B cell (primary cell): Measurements from ENCODE around the gene TRHDE. TPM values are rescaled to one million over a fixed set of nuclear protein-coding genes. Genes with fewer than 3 reads are reported as not detected.

ENCODE experiments used
- ATAC-seq: fragments of 200-7000 bp; cut with Tn5 transposase; one replicate; pipeline ENCODE4 v1.10.0; 2021; ENCODE audit warnings: low read depth, mild to moderate bottlenecking, moderate number of reproducible peaks, moderate library complexity
- CTCF ChIA-PET: fragments of 350-600 bp; sonication (Branson Sonifier 250); formaldehyde crosslinking; loops from one replicate; lab custom pipeline; 2021; ENCODE audit warnings: antibody characterized with exemption, inconsistent platforms; lab: Charles Lee
- POLR2A ChIA-PET: fragments of 350-600 bp; sonication (Branson Sonifier 250); formaldehyde crosslinking; loops from one replicate; lab custom pipeline; 2021; ENCODE audit warnings: antibody characterized with exemption; lab: Charles Lee
- DNase-seq: peaks from one replicate; pipeline ENCODE4 v3.0.0; 2013
- H2AFZ ChIP-seq: 2 replicates; pipeline ENCODE4 v1.6.1; 2012; ENCODE audit warnings: mild to moderate bottlenecking, low read depth, low read length; ENCODE audit not compliant: insufficient read depth, poor library complexity, severe bottlenecking
- H3K27ac ChIP-seq, 2 donors: 1 replicate in 1 of 2; 2 replicates in 1 of 2; pipeline ENCODE4 v1.5.1; 2012 to 2013; ENCODE audit warnings: low read length in 2 of 2, mild to moderate bottlenecking in 2 of 2, moderate library complexity in 1 of 2
- H3K27me3 ChIP-seq, 4 experiments: fragments of 200-600 bp in 1 of 4; sonication (generic) in 1 of 4; replicated peaks in 1 of 4; 1 replicate in 2 of 4; 2 replicates in 2 of 4; pipeline versions ENCODE4 v1.6.1 to v1.7.0; 2013 to 2016; ENCODE audit warnings: low read length in 3 of 4, mild to moderate bottlenecking in 2 of 4, mixed read lengths in 1 of 4, moderate library complexity in 1 of 4; ENCODE audit not compliant: insufficient read depth in 4 of 4, control insufficient read depth in 3 of 4; ENCODE audit errors: control extremely low read depth in 1 of 4
- H3K36me3 ChIP-seq, 2 experiments: replicated peaks in 1 of 2; 1 replicate in 1 of 2; 2 replicates in 1 of 2; pipeline versions ENCODE4 v1.6.1 to v1.7.1; 2013; ENCODE audit warnings: low read length in 1 of 2; ENCODE audit not compliant: insufficient read depth in 2 of 2, control insufficient read depth in 1 of 2; ENCODE audit errors: control extremely low read depth in 1 of 2, extremely low read depth in 1 of 2
- H3K4me1 ChIP-seq, 2 donors: fragments of 200-600 bp in 1 of 2; sonication (generic) in 1 of 2; 1 replicate in 1 of 2; 2 replicates in 1 of 2; pipeline versions ENCODE4 v1.5.1 to v1.6.1; 2013 to 2017; ENCODE audit warnings: low read length in 2 of 2; ENCODE audit not compliant: control insufficient read depth in 2 of 2, insufficient read depth in 2 of 2
- H3K4me2 ChIP-seq: replicated peaks from 2 replicates; pipeline ENCODE3; 2012; ENCODE audit warnings: mild to moderate bottlenecking, low read depth, low read length; ENCODE audit not compliant: poor library complexity, severe bottlenecking
- H3K4me3 ChIP-seq, 5 experiments: fragments of 200-600 bp in 1 of 5; sonication (generic) in 1 of 5; 1 replicate in 3 of 5; 2 replicates in 2 of 5; pipeline versions ENCODE4 v1.5.1 to v1.7.0; 2011 to 2016; ENCODE audit warnings: low read length in 4 of 5, mild to moderate bottlenecking in 4 of 5, low read depth in 2 of 5, control low read depth in 1 of 5, moderate library complexity in 1 of 5; ENCODE audit not compliant: insufficient read depth in 1 of 5; ENCODE audit errors: control extremely low read depth in 1 of 5, extremely low read depth in 1 of 5
- H3K79me2 ChIP-seq: fragments of 200-600 bp; sonication (generic); one replicate; pipeline ENCODE4 v1.6.0; 2016; ENCODE audit warnings: low read length; ENCODE audit not compliant: control insufficient read depth, insufficient read depth
- H3K9ac ChIP-seq: fragments of 200-600 bp; sonication (generic); 2 replicates; pipeline ENCODE4 v1.6.1; 2017; ENCODE audit warnings: mild to moderate bottlenecking, low read length, moderate library complexity
- H3K9me3 ChIP-seq, 3 donors: one replicate each; pipeline versions ENCODE4 v1.6.1 to v1.7.1; 2013; ENCODE audit warnings: low read length in 2 of 3; ENCODE audit not compliant: control insufficient read depth in 2 of 3, insufficient read depth in 1 of 3; ENCODE audit errors: control extremely low read depth in 1 of 3
- H4K20me1 ChIP-seq: 2 replicates; pipeline ENCODE4 v1.6.0; 2012; ENCODE audit warnings: mild to moderate bottlenecking, low read length; ENCODE audit not compliant: insufficient read depth, control insufficient read depth, poor library complexity, severe bottlenecking
- H3K27ac Mint-ChIP-seq: one replicate; pipeline ENCODE4 v1.8.0; 2021; ENCODE audit warnings: mixed read lengths
- H3K27me3 Mint-ChIP-seq: one replicate; pipeline ENCODE4 v1.8.0; 2021; ENCODE audit warnings: mixed read lengths
- H3K4me1 Mint-ChIP-seq: one replicate; pipeline ENCODE4 v1.8.0; 2021; ENCODE audit warnings: mixed read lengths
- H3K4me3 Mint-ChIP-seq: one replicate; pipeline ENCODE4 v1.8.0; 2021; ENCODE audit warnings: mixed read lengths
- H3K9me3 Mint-ChIP-seq: one replicate; pipeline ENCODE4 v1.8.0; 2022; ENCODE audit warnings: mixed read lengths; ENCODE audit not compliant: insufficient read depth
- EZH2 ChIP-seq: IDR thresholded peaks from 2 replicates; pipeline ENCODE4 v1.6.1; 2012; ENCODE audit warnings: borderline replicate concordance, low read depth, mild to moderate bottlenecking, moderate library complexity, low read length; ENCODE audit not compliant: insufficient read depth, poor library complexity, severe bottlenecking
- WGBS: methylation state at CpG from one replicate; pipeline ENCODE4 v1.1.5; 2013; ENCODE audit warnings: missing lambda C conversion rate; ENCODE audit not compliant: insufficient coverage; 5-methylcytosine and 5-hydroxymethylcytosine counted together
- intact Hi-C: fragments of 100-400 bp; cut with micrococcal nuclease; formaldehyde crosslinking; loops from one replicate; pipeline ENCODE4 v1.10.0; 2022
- polyA plus RNA-seq: library from polyadenylated mRNA; depleted of rRNA; stranded (reverse); fragments of >200 nt; gene quantifications from 2 replicates; pipeline ENCODE4 v1.2.3, GENCODE V29; 2012
- total RNA-seq, 2 donors: library from RNA; stranded (reverse); fragments of 120-200 nt in 1 of 2; gene quantifications; 1 replicate in 1 of 2; 2 replicates in 1 of 2; pipeline versions ENCODE4 v1.2.3 to v1.2.4, GENCODE V29; 2013 to 2022
- TF ChIP-seq, protein P1 (sequence below): fragments of 200-600 bp; IDR thresholded peaks from one replicate; pipeline ENCODE4 v1.8.0; 2022; ENCODE audit warnings: antibody characterized with exemption, mild to moderate bottlenecking

The TRHDE gene
- total and polyA plus RNA-seq, 2 donors (not counting 1 experiment from before 2014, with no cell fraction given), result not detected

GRCh38 chr12:72297666-72298065 lies 25.5 kb downstream of the TRHDE start:
- no peaks in the 10 kb centered on the region for H3K4me1 Mint-ChIP-seq
- H3K9ac ChIP-seq, result no peak overlapping the region
- H3K4me2 ChIP-seq, result no peak overlapping the region
- intact Hi-C loops, result no loop called here
- peaks cover 0 to 3% (median 0%) of the 10 kb centered on the region in 3 donors for H3K9me3 ChIP-seq
- TF ChIP-seq, protein P1, sequence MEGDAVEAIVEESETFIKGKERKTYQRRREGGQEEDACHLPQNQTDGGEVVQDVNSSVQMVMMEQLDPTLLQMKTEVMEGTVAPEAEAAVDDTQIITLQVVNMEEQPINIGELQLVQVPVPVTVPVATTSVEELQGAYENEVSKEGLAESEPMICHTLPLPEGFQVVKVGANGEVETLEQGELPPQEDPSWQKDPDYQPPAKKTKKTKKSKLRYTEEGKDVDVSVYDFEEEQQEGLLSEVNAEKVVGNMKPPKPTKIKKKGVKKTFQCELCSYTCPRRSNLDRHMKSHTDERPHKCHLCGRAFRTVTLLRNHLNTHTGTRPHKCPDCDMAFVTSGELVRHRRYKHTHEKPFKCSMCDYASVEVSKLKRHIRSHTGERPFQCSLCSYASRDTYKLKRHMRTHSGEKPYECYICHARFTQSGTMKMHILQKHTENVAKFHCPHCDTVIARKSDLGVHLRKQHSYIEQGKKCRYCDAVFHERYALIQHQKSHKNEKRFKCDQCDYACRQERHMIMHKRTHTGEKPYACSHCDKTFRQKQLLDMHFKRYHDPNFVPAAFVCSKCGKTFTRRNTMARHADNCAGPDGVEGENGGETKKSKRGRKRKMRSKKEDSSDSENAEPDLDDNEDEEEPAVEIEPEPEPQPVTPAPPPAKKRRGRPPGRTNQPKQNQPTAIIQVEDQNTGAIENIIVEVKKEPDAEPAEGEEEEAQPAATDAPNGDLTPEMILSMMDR, result no peak
- no peak for TF ChIP-seq EZH2
- no peaks in the 10 kb centered on the region for H3K27me3 Mint-ChIP-seq
- no peaks in the 10 kb centered on the region for H3K9me3 Mint-ChIP-seq
- no peak for ATAC-seq
- WGBS, result 100% methylated on average over 2 of the region's 3 CpGs
- H3K4me1 ChIP-seq, result no peaks in the 10 kb centered on the region
- H3K4me3 Mint-ChIP-seq, result no peak overlapping the region
- H3K27ac Mint-ChIP-seq, result no peak overlapping the region
- H3K27me3 ChIP-seq, result no peaks in the 10 kb centered on the region
- H3K27ac ChIP-seq, result no peak overlapping the region
- H3K4me3 ChIP-seq, result no peak overlapping the region
- H4K20me1 ChIP-seq, result no peaks in the 10 kb centered on the region
- CTCF ChIA-PET, result no interaction called here
- no peak overlapping the region for H2AFZ ChIP-seq
- no peak for DNase-seq
- no peaks in the 10 kb centered on the region for H3K36me3 ChIP-seq
- no peaks in the 10 kb centered on the region for H3K79me2 ChIP-seq
- POLR2A ChIA-PET, result no interaction called here

DNA sequence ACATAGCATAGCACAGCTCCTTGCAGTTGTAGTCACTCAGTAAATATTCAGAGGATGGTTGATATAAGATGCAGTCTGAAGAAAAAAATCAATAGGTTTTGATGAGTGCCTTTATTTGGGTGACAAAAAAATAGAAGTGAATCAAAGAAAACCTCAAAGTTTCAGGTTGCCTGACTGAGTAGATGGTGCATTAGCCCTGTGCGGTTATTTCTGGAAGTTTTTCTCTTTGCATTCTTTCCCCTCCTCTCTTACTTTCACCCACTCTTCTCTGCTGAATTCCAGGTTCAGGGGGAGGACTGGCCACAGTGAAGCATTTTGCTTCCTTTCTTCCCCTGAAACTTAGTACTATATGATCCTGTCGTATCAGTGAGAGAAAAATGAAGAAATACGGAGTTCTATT lies 28.6 kb downstream of the TRHDE start:
- 100% methylated on average over 1 of the region's 3 CpGs for WGBS
- CTCF ChIA-PET, result no interaction called here
- no peak for DNase-seq

More for the DNA sequence above, 28.6 kb downstream of the TRHDE start:
- no peak overlapping the region for H2AFZ ChIP-seq
- Mint-ChIP-seq H3K9me3 (no peaks in the 10 kb centered on the region), H3K4me1 (no peaks in the 10 kb centered on the region), H3K27ac (no peak overlapping the region), H3K4me3 (no peak overlapping the region), H3K27me3 (no peaks in the 10 kb centered on the region)
- H3K36me3 ChIP-seq, result no peaks in the 10 kb centered on the region
- no peak for ATAC-seq
- no peak overlapping the region for H3K4me3 ChIP-seq
- H3K4me1 ChIP-seq, result no peaks in the 10 kb centered on the region
- intact Hi-C loops, result no loop called here
- H3K4me2 ChIP-seq, result no peak overlapping the region
- no peak overlapping the region for H3K27ac ChIP-seq
- no peaks in the 10 kb centered on the region for H3K79me2 ChIP-seq
- TF ChIP-seq, protein P1, result no peak
- no peak for TF ChIP-seq EZH2
- no peak overlapping the region for H3K9ac ChIP-seq
- no peaks in the 10 kb centered on the region for H3K9me3 ChIP-seq
- POLR2A ChIA-PET, result no interaction called here
- no peaks in the 10 kb centered on the region for H3K27me3 ChIP-seq
- no peaks in the 10 kb centered on the region for H4K20me1 ChIP-seq
